Trophoblast cell (in vitro differentiated cells and primary cell): Measurements from ENCODE around the gene BROX.
A peak's percentile ranks its signal among the peaks of the same experiment; 100 is the strongest.

Experiments
- DNase-seq, 2 donors: peaks; one replicate each; pipeline ENCODE4 v3.0.0-alpha.2; 2016
- H2AFZ ChIP-seq: 2 replicates; pipeline ENCODE4 v1.6.1; 2013; ENCODE audit warnings: low read length, moderate library complexity, mild to moderate bottlenecking; ENCODE audit not compliant: insufficient read depth, poor library complexity
- H2AK5ac ChIP-seq: 2 replicates; pipeline ENCODE4 v1.6.1; 2013; ENCODE audit warnings: mild to moderate bottlenecking, low read length
- H2BK120ac ChIP-seq: 2 replicates; pipeline ENCODE4 v1.6.1; 2013; ENCODE audit warnings: low read length, mild to moderate bottlenecking, moderate library complexity; ENCODE audit not compliant: insufficient read depth, poor library complexity
- H2BK12ac ChIP-seq: 2 replicates; pipeline ENCODE4 v1.6.1; 2013; ENCODE audit warnings: mild to moderate bottlenecking, low read length, moderate library complexity
- H2BK5ac ChIP-seq: 2 replicates; pipeline ENCODE4 v1.6.1; 2013; ENCODE audit warnings: low read length, low read depth, moderate library complexity, mild to moderate bottlenecking; ENCODE audit not compliant: poor library complexity
- H3K14ac ChIP-seq: 2 replicates; pipeline ENCODE4 v1.6.1; 2013; ENCODE audit warnings: mild to moderate bottlenecking, low read length
- H3K18ac ChIP-seq: 2 replicates; pipeline ENCODE4 v1.6.1; 2013; ENCODE audit warnings: mild to moderate bottlenecking, low read length
- H3K23ac ChIP-seq: 2 replicates; pipeline ENCODE4 v1.6.1; 2013; ENCODE audit warnings: low read length
- H3K27ac ChIP-seq: 2 replicates; pipeline ENCODE4 v1.5.1; 2013; ENCODE audit warnings: low read depth, mild to moderate bottlenecking, inconsistent platforms, low read length, moderate library complexity
- H3K27me3 ChIP-seq: 2 replicates; pipeline ENCODE4 v1.6.1; 2013; ENCODE audit warnings: inconsistent platforms, mild to moderate bottlenecking, low read length, moderate library complexity; ENCODE audit not compliant: insufficient read depth
- H3K36me3 ChIP-seq, 2 experiments: 1 replicate in 1 of 2; 2 replicates in 1 of 2; pipeline ENCODE4 v1.6.1; 2013; ENCODE audit warnings: low read length in 2 of 2, mild to moderate bottlenecking in 2 of 2, moderate library complexity in 1 of 2; ENCODE audit not compliant: insufficient read depth in 2 of 2, control insufficient read depth in 1 of 2
- H3K4ac ChIP-seq: 2 replicates; pipeline ENCODE4 v1.6.1; 2013; ENCODE audit warnings: low read depth, mild to moderate bottlenecking, low read length, moderate library complexity
- H3K4me1 ChIP-seq, 2 experiments: 1 replicate in 1 of 2; 2 replicates in 1 of 2; pipeline ENCODE4 v1.6.1; 2013; ENCODE audit warnings: low read length in 2 of 2, mild to moderate bottlenecking in 2 of 2, moderate library complexity in 1 of 2; ENCODE audit not compliant: insufficient read depth in 2 of 2, control insufficient read depth in 1 of 2
- H3K4me2 ChIP-seq: 2 replicates; pipeline ENCODE4 v1.6.1; 2013; ENCODE audit warnings: inconsistent platforms, mild to moderate bottlenecking, low read length, moderate library complexity
- H3K4me3 ChIP-seq: 2 replicates; pipeline ENCODE4 v1.5.1; 2013; ENCODE audit warnings: mild to moderate bottlenecking, low read depth, low read length, inconsistent platforms
- H3K79me1 ChIP-seq: one replicate; pipeline ENCODE4 v1.6.1; 2013; ENCODE audit warnings: low read length
- H3K79me2 ChIP-seq: 2 replicates; pipeline ENCODE4 v1.6.1; 2013; ENCODE audit warnings: low read length, mild to moderate bottlenecking; ENCODE audit not compliant: control insufficient read depth, insufficient read depth, poor library complexity
- H3K9ac ChIP-seq: 2 replicates; pipeline ENCODE4 v1.6.1; 2013; ENCODE audit warnings: mild to moderate bottlenecking, low read length
- H3K9me3 ChIP-seq: 2 replicates; pipeline ENCODE4 v1.6.1; 2013; ENCODE audit warnings: low read depth, mild to moderate bottlenecking, control low read depth, inconsistent platforms, low read length; ENCODE audit not compliant: insufficient read depth
- H4K12ac ChIP-seq: 2 replicates; pipeline ENCODE4 v1.6.1; 2013; ENCODE audit warnings: low read depth, mild to moderate bottlenecking, low read length, moderate library complexity
- H4K8ac ChIP-seq: 2 replicates; pipeline ENCODE4 v1.6.1; 2013; ENCODE audit warnings: low read depth, mild to moderate bottlenecking, low read length, moderate library complexity
- H4K91ac ChIP-seq: one replicate; pipeline ENCODE4 v1.6.1; 2013; ENCODE audit warnings: low read depth, mild to moderate bottlenecking, low read length, moderate library complexity
- WGBS: extraction: QIAGEN DNeasy Blood & Tissue Kit; methylation state at CpG from one replicate; pipeline ENCODE4 v1.1.7; 2013; ENCODE audit warnings: missing lambda C conversion rate; ENCODE audit not compliant: insufficient read length, insufficient coverage; ENCODE audit errors: extremely low coverage; 5-methylcytosine and 5-hydroxymethylcytosine counted together

The BROX gene

GRCh38 chr1:222711319-222712252 lies 778 bp upstream of the BROX start:
- Histone ChIP-seq H2BK12ac (no peak overlapping the region), H3K79me1 (peaks cover 12% of the 10 kb centered on the region), H3K9me3 (no peaks in the 10 kb centered on the region), H3K27me3 (no peaks in the 10 kb centered on the region), H3K18ac (peak overlapping the region; percentile 43), H3K36me3 (peaks cover 2 to 5% of the 10 kb centered on the region in 2 experiments), H3K14ac (peak overlapping the region; percentile 65), H3K9ac (peak overlapping the region; percentile 90), H3K4me2 (peak overlapping the region; percentile 75), H3K4me1 (no peaks in the 10 kb centered on the region), H4K12ac (peak overlapping the region; percentile 23), H2BK5ac (peak overlapping the region; percentile 14), H3K4ac (peak overlapping the region; percentile 66), H3K79me2 (peaks cover 6% of the 10 kb centered on the region), H3K27ac (peak overlapping the region; percentile 67), H4K8ac (peak overlapping the region; percentile 24), H3K23ac (no peak overlapping the region), H3K4me3 (peak overlapping the region; percentile 83), H2BK120ac (no peak overlapping the region), H2AK5ac (peak overlapping the region; percentile 23), H2AFZ (peak overlapping the region; percentile 72), H4K91ac (peak overlapping the region; percentile 21)
- no CpG with 5 or more reads among the region's 42 CpGs for WGBS
- peak; percentile 85 for DNase-seq

- H2BK120ac ChIP-seq = peak overlapping the region; percentile 79
- peak overlapping the region; percentile 65 for H4K12ac ChIP-seq
- H2AK5ac ChIP-seq = no peak overlapping the region
- peak overlapping the region; percentile 16 for H3K4ac ChIP-seq
- peak overlapping the region; percentile 90 for H3K4me3 ChIP-seq
- peak overlapping the region; percentile 57 for H2AFZ ChIP-seq
- peak overlapping the region; percentile 56 for H4K91ac ChIP-seq
- H3K36me3 ChIP-seq = peaks cover 2 to 5% of the 10 kb centered on the region in 2 experiments
- peaks cover 12% of the 10 kb centered on the region for H3K79me1 ChIP-seq
- H3K9me3 ChIP-seq = no peaks in the 10 kb centered on the region
- H3K4me1 ChIP-seq = no peaks in the 10 kb centered on the region
- peak overlapping the region; percentile 63 for H3K14ac ChIP-seq
- H3K9ac ChIP-seq = peak overlapping the region; percentile 97
- H3K27me3 ChIP-seq = no peaks in the 10 kb centered on the region
- H3K4me2 ChIP-seq = peak overlapping the region; percentile 69
- no peak overlapping the region for H3K23ac ChIP-seq
- peak; percentile 92 to 98 for DNase-seq
- H2BK5ac ChIP-seq = peak overlapping the region; percentile 97
- no peak overlapping the region for H2BK12ac ChIP-seq
- H3K18ac ChIP-seq = peak overlapping the region; percentile 16
- no CpG with 5 or more reads among the region's 39 CpGs for WGBS
- peak overlapping the region; percentile 76 for H3K27ac ChIP-seq
- peak overlapping the region; percentile 86 for H4K8ac ChIP-seq
- peaks cover 5% of the 10 kb centered on the region for H3K79me2 ChIP-seq
Measured at GRCh38 chr1:222713091-222713961, 962 bp downstream of the BROX start.

GRCh38 chr1:222716393-222716792 lies 4.0 kb downstream of the BROX start:
- WGBS = no CpG with 5 or more reads among the region's 2 CpGs
- no peak overlapping the region for H4K91ac ChIP-seq
- no peaks in the 10 kb centered on the region for H3K4me1 ChIP-seq
- peaks cover 12% of the 10 kb centered on the region for H3K79me1 ChIP-seq
- H2BK12ac ChIP-seq = no peak overlapping the region
- no peaks in the 10 kb centered on the region for H3K9me3 ChIP-seq
- H3K14ac ChIP-seq = no peak overlapping the region
- peaks cover 4% of the 10 kb centered on the region for H3K79me2 ChIP-seq
- no peak overlapping the region for H4K8ac ChIP-seq
- H3K9ac ChIP-seq = no peak overlapping the region
- no peak overlapping the region for H3K4me3 ChIP-seq
- H2AFZ ChIP-seq = no peak overlapping the region
- no peak overlapping the region for H2BK120ac ChIP-seq
- no peak overlapping the region for H3K4ac ChIP-seq
- H3K27ac ChIP-seq = no peak overlapping the region
- no peak overlapping the region for H3K23ac ChIP-seq
- H3K18ac ChIP-seq = no peak overlapping the region
- H4K12ac ChIP-seq = no peak overlapping the region
- no peaks in the 10 kb centered on the region for H3K27me3 ChIP-seq
- DNase-seq = no peak
- H2BK5ac ChIP-seq = no peak overlapping the region
- peaks cover 4 to 8% of the 10 kb centered on the region in 2 experiments for H3K36me3 ChIP-seq
- no peak overlapping the region for H3K4me2 ChIP-seq
- H2AK5ac ChIP-seq = no peak overlapping the region

GRCh38 chr1:222728746-222729145 lies 16.4 kb downstream of the BROX start:
- Histone ChIP-seq H2AK5ac (no peak overlapping the region), H4K91ac (no peak overlapping the region), H3K18ac (no peak overlapping the region), H3K79me1 (no peaks in the 10 kb centered on the region), H3K27me3 (no peaks in the 10 kb centered on the region), H3K27ac (no peak overlapping the region), H3K4me1 (no peaks in the 10 kb centered on the region), H2BK12ac (no peak overlapping the region), H4K8ac (no peak overlapping the region), H2BK5ac (no peak overlapping the region), H3K4me2 (no peak overlapping the region), H3K79me2 (no peaks in the 10 kb centered on the region), H3K9ac (no peak overlapping the region), H3K36me3 (peaks cover 14 to 20% of the 10 kb centered on the region in 2 experiments), H2BK120ac (no peak overlapping the region), H3K4ac (no peak overlapping the region), H3K23ac (no peak overlapping the region), H3K9me3 (no peaks in the 10 kb centered on the region), H4K12ac (no peak overlapping the region), H2AFZ (no peak overlapping the region), H3K4me3 (no peak overlapping the region), H3K14ac (no peak overlapping the region)
- no CpG with 5 or more reads among the region's 1 CpG for WGBS
- no peak for DNase-seq
